Fibroblast of villous mesenchyme (primary cell): ENCODE data around the gene CACNA1C. TPM values are rescaled to one million over a fixed set of nuclear protein-coding genes. Genes with fewer than 3 reads are reported as not detected.

ENCODE experiments used
- DNase-seq: peaks from one replicate; pipeline ENCODE4 v3.0.0-alpha.2; 2010; ENCODE audit warnings: low read depth
- H3K4me3 ChIP-seq: 2 replicates; pipeline ENCODE4 v1.5.1; 2011; ENCODE audit warnings: low read depth, mild to moderate bottlenecking, low read length
- total RNA-seq: library from RNA; depleted of rRNA; stranded (reverse); fragments of >200 nt; gene quantifications from 2 replicates; pipeline ENCODE4 v1.2.3, GENCODE V29; 2012
- TF ChIP-seq, protein P1 (sequence below): IDR thresholded peaks from 2 replicates; pipeline ENCODE4 v1.5.1; 2012; ENCODE audit warnings: low read depth, mild to moderate bottlenecking, low read length; ENCODE audit not compliant: insufficient read depth

The CACNA1C gene
- total RNA-seq, 1 donor: 11.7 TPM

DNA sequence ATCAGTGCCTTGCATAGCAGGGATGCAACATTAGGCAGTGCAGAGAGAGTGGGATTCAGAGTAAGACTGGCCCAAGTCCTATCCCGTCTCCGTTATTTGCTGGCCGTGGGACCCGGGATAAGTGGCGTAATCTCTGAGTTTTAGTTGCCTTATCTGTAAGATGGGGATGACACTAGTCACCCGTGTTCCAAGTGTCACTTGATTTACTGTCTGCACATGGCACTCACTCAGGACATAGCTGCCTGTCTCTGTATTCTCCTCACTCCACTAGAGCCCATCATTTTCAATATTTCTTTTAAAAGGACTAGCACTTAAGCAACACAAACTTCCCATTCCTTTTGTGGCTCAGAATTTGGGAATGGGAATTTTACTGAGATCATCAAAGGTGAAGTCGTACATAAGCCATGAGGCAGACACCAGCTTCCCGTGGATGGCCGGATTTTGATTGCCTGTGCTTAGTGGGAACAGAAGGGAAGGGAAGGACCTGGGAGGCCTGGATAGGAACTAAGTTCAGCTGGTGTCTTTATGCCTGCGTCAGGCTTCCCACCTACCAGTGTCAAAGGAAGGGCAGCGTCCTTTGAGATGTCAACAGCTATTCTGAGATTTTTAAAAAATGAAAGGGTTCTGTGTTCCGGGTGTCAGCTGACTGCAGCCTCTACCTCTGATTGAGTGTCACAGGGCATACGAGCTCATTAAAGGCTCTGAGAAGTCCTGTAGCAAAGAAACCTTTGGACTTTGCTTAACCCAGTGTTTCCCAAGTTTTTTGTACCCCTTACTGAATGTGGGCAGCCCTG, 361.4 kb downstream of the CACNA1C start:
- DNase-seq: no peak
- no peak overlapping the region for H3K4me3 ChIP-seq
- TF ChIP-seq, protein P1, sequence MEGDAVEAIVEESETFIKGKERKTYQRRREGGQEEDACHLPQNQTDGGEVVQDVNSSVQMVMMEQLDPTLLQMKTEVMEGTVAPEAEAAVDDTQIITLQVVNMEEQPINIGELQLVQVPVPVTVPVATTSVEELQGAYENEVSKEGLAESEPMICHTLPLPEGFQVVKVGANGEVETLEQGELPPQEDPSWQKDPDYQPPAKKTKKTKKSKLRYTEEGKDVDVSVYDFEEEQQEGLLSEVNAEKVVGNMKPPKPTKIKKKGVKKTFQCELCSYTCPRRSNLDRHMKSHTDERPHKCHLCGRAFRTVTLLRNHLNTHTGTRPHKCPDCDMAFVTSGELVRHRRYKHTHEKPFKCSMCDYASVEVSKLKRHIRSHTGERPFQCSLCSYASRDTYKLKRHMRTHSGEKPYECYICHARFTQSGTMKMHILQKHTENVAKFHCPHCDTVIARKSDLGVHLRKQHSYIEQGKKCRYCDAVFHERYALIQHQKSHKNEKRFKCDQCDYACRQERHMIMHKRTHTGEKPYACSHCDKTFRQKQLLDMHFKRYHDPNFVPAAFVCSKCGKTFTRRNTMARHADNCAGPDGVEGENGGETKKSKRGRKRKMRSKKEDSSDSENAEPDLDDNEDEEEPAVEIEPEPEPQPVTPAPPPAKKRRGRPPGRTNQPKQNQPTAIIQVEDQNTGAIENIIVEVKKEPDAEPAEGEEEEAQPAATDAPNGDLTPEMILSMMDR: no peak

DNA sequence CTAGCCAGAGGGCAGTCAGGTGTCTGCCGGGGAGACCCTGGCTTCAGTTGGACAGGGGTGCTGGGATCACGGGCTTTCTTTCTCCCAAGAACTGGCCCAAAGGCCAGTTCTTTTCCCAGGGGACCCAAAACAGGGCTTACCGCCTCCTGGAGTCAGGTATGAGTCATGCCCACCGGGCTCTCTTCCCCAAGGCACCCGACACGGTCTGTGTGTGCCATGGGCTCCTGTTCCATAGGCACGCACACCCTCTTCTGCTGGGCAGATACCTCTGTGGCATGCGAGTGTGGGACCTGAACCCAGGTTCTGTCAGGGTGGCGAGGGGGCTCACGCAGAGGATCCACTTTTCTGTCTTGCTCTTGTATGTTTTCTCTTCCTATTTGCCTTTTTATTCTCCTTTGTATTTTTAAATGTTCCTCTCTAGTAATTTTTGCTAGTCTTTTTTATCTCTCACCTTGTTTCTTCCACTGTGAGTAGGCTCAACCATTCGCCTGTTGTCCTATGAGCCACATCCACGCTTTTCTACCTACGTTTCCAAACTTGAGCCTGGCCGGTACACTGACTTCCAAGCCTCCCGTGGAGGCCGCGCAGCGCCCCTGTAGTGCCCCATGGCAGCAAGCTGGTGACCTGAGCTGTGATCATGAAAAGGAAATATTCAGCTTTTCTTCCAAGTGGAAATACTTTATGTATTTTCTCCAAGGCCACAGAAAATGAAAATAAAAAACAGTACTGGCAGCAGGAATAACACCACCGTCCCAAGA, 362.2 kb downstream of the CACNA1C start:
- DNase-seq: no peak
- H3K4me3 ChIP-seq: no peak overlapping the region
- TF ChIP-seq, protein P1: no peak

DNA sequence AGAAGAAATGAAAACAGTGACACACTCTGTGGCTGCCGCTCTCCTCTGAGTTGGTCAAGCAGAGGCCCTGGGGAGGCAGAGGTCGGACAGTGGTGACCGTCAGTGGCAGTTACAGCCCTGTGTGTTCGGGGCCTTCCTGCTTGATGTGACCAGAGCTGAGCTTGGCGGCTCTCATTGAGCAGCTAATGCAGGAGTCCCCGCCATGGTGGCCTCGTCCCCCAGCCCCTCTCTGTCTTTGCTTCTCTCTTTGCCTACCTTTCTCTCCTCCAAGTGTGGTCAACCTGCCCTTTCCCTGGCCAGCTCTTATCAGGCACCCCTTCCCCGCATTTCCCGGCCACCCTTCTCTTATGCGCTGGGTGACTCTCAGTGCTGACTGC, 362.8 kb downstream of the CACNA1C start:
- TF ChIP-seq, protein P1: no peak
- no peak for DNase-seq

DNA sequence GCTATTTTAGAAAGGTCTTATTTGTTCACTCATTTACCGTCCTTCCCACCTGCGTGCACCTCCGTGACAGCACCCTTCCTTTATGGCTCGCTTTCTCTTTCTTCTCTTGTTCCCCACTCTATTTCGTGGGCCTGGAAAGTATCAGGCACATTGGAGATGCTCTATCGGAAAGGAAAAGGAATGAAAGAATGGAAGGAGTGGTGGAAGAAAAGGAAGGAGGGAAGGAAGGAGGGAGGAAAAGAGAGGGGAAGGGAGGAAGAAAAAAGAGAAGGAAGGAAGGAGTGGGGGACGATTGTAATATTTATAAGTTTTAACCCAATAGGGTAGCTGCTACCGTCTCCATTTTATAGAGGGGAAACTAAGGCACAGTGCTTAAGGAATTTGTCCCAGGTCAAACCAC, 363.4 kb downstream of the CACNA1C start:
- DNase-seq: no peak
- H3K4me3 ChIP-seq: no peak overlapping the region
- TF ChIP-seq, protein P1: no peak

More for the DNA sequence above, 362.8 kb downstream of the CACNA1C start:
- no peak overlapping the region for H3K4me3 ChIP-seq

DNA sequence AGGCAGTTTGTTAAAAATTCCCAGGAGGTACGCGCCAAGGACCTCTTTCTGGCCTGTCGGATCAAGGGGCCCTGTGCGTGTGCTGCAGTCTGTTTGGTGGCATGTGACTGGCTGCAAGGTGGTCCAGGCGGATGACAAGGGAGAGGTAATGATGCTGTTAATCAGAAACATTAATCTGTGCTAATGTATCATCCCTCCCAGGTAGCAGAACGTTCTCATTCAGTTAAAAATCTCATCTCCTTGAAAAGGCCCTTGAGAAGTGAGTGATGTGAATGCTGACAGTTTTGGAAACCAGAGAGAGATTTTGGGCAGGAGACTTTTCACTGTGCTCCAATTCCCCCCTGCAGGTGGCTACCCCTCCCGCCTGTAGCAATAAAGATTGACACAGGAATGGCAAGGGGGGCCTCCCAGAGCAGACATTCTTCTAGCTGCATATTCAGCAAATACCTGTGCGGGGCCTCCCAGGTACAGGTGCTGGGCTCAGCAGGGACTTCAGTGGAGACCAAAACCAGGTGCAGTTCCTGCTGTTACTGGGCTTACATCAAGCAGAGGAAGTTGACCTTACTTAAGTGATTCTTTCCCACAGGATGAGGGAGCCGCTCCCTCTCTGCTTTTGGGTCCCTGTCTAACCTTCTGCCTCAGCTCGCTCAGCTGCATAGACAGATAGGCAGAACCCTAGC, 364.8 kb downstream of the CACNA1C start:
- TF ChIP-seq, protein P1: no peak
- no peak overlapping the region for H3K4me3 ChIP-seq
- DNase-seq: no peak

DNA sequence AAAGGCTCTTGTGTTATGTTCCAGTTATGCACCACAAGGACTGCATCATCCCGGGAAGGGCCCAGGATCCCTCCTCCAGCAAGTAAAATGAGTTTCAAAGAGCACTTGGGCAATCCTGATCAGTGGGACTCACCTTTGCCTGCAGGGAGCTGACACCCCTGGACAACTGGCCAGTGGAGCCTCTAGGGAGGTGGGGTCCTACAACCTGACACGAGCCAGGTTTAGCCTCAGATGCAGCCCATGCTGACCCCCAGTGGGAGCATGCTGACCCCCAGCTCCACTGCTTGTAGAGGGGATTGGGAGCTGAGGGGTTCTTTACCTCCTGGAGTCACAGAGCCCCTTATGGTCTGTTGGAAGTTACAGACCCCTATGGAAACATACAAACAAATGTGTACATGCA, 365.8 kb downstream of the CACNA1C start:
- TF ChIP-seq, protein P1: no peak
- no peak for DNase-seq
- no peak overlapping the region for H3K4me3 ChIP-seq
